T-cell (primary cell): Measurements from ENCODE around the gene KCNIP4. TPM values are rescaled to one million over a fixed set of nuclear protein-coding genes. Genes with fewer than 3 reads are reported as not detected.

ENCODE experiments used
- ATAC-seq, 4 experiments: fragments of 200-7000 bp in 3 of 4; fragments of 150-1000 bp in 1 of 4; cut with Tn5 transposase; replicated peaks in 1 of 4; 1 replicate in 3 of 4; 2 replicates in 1 of 4; pipeline ENCODE4 v1.10.0; 2021; ENCODE audit warnings: moderate library complexity in 3 of 4, mild to moderate bottlenecking in 2 of 4, moderate number of reproducible peaks in 1 of 4
- CTCF ChIA-PET, 2 donors: fragments of 300-600 bp; sonication (Branson Sonifier 250); formaldehyde crosslinking; loops; one replicate each; lab custom pipeline; 2022; ENCODE audit warnings: antibody characterized with exemption in 2 of 2; lab: Charles Lee
- POLR2A ChIA-PET, 2 donors: fragments of 300-600 bp; sonication (Branson Sonifier 250); formaldehyde crosslinking; loops; one replicate each; lab custom pipeline; 2022; ENCODE audit warnings: antibody characterized with exemption in 2 of 2; lab: Charles Lee
- DNase-seq, 35 experiments: peaks; one replicate each; pipeline versions ENCODE4 v3.0.0 to v3.0.0-alpha.2; 2013 to 2023
- H3K27ac ChIP-seq: one replicate; pipeline ENCODE4 v1.5.1; 2013; ENCODE audit warnings: low read length
- H3K27me3 ChIP-seq, 2 experiments: replicated peaks in 1 of 2; 1 replicate in 1 of 2; 2 replicates in 1 of 2; pipeline versions ENCODE4 v1.6.1 to v1.7.0; 2013; ENCODE audit warnings: low read length in 1 of 2, mixed read lengths in 1 of 2; ENCODE audit not compliant: control insufficient read depth in 2 of 2, insufficient read depth in 2 of 2; ENCODE audit errors: extremely low read depth in 1 of 2
- H3K36me3 ChIP-seq, 2 donors: 1 replicate in 1 of 2; 2 replicates in 1 of 2; pipeline versions ENCODE4 v1.6.1 to v1.7.0; 2013; ENCODE audit warnings: low read length in 1 of 2; ENCODE audit not compliant: control insufficient read depth in 2 of 2, insufficient read depth in 1 of 2; ENCODE audit errors: extremely low read depth in 1 of 2
- H3K4me1 ChIP-seq, 2 experiments: 1 replicate in 1 of 2; 2 replicates in 1 of 2; pipeline versions ENCODE4 v1.6.1 to v1.7.0; 2013; ENCODE audit warnings: low read length in 2 of 2, mixed read lengths in 1 of 2; ENCODE audit not compliant: insufficient read depth in 2 of 2, control insufficient read depth in 1 of 2; ENCODE audit errors: extremely low read depth in 1 of 2
- H3K4me3 ChIP-seq, 2 donors: 1 replicate in 1 of 2; 2 replicates in 1 of 2; pipeline versions ENCODE4 v1.5.1 to v1.7.0; 2013; ENCODE audit warnings: mild to moderate bottlenecking in 2 of 2, low read length in 1 of 2, moderate library complexity in 1 of 2; ENCODE audit not compliant: control insufficient read depth in 1 of 2; ENCODE audit errors: extremely low read depth in 1 of 2
- H3K9me3 ChIP-seq: 2 replicates; pipeline ENCODE4 v1.7.0; 2013
- H3K27ac Mint-ChIP-seq, 2 donors: one replicate each; pipeline ENCODE4 v1.8.0; 2020 to 2021; ENCODE audit warnings: mild to moderate bottlenecking in 2 of 2, mixed read lengths in 2 of 2
- H3K27me3 Mint-ChIP-seq, 2 donors: one replicate each; pipeline ENCODE4 v1.8.0; 2021 to 2022; ENCODE audit warnings: mixed read lengths in 2 of 2
- H3K36me3 Mint-ChIP-seq: one replicate; pipeline ENCODE4 v1.8.0; 2021; ENCODE audit warnings: mixed read lengths
- H3K4me1 Mint-ChIP-seq, 3 donors: one replicate each; pipeline ENCODE4 v1.8.0; 2020 to 2022; ENCODE audit warnings: mixed read lengths in 3 of 3, mild to moderate bottlenecking in 1 of 3
- H3K4me3 Mint-ChIP-seq, 3 donors: one replicate each; pipeline ENCODE4 v1.8.0; 2020 to 2022; ENCODE audit warnings: mild to moderate bottlenecking in 3 of 3, mixed read lengths in 3 of 3, moderate library complexity in 3 of 3
- H3K9me3 Mint-ChIP-seq, 3 donors: one replicate each; pipeline ENCODE4 v1.8.0; 2020 to 2022; ENCODE audit warnings: mixed read lengths in 3 of 3
- WGBS: methylation state at CpG from one replicate; pipeline ENCODE4 v1.1.5; 2013; ENCODE audit warnings: missing lambda C conversion rate; ENCODE audit not compliant: insufficient coverage; 5-methylcytosine and 5-hydroxymethylcytosine counted together
- total RNA-seq, 35 experiments: library from RNA in 6 of 35; stranded (reverse) in 6 of 35; fragments of 120-200 nt in 1 of 35; gene quantifications; one replicate each; pipeline versions ENCODE4 v1.2.1 to v1.2.4 and lab custom pipeline; 2013 to 2026

KCNIP4 gene
- total RNA-seq, 5 donors from 2014 or later (not counting 1 experiment from before 2014, with no cell fraction given), result not detected

GRCh38 chr4:20916106-20916505 is 1032.5 kb downstream of the KCNIP4 start:
- H3K36me3 Mint-ChIP-seq, result no peaks in the 10 kb centered on the region
- CTCF ChIA-PET, result no interaction called here

GRCh38 chr4:20904966-20905365 is 1043.6 kb downstream of the KCNIP4 start:
- Mint-ChIP-seq H3K27me3 (no peaks in the 10 kb centered on the region), H3K36me3 (no peaks in the 10 kb centered on the region), H3K9me3 (peaks cover 0 to 3% (median 0%) of the 10 kb centered on the region in 3 donors), H3K4me3 (no peak overlapping the region), H3K27ac (no peak overlapping the region), H3K4me1 (no peaks in the 10 kb centered on the region)
- H3K36me3 ChIP-seq, result no peaks in the 10 kb centered on the region
- DNase-seq, result no peak
- H3K27me3 ChIP-seq, result no peaks in the 10 kb centered on the region
- no peaks in the 10 kb centered on the region for H3K9me3 ChIP-seq
- POLR2A ChIA-PET, result no interaction called here
- CTCF ChIA-PET, result interaction anchor here in 1 of 2 donors (0.7 kb wide), 1 partner anchor 1916 kb away, joined by 3 read pairs; no protein-coding TSS in a partner anchor
- 33% methylated on average over 1 of the region's 3 CpGs for WGBS
- H3K27ac ChIP-seq, result no peak overlapping the region
- no peak overlapping the region for H3K4me3 ChIP-seq
- ATAC-seq, result no peak
- no peaks in the 10 kb centered on the region for H3K4me1 ChIP-seq

More at GRCh38 chr4:20916106-20916505, 1032.5 kb downstream of the KCNIP4 start:
- H3K9me3 Mint-ChIP-seq, result peaks cover 0 to 6% (median 3%) of the 10 kb centered on the region in 3 donors
- H3K27me3 Mint-ChIP-seq, result no peaks in the 10 kb centered on the region
- peak overlapping the region in 2 of 3 donors; percentile 3 to 17 for H3K4me3 Mint-ChIP-seq
- H3K36me3 ChIP-seq, result no peaks in the 10 kb centered on the region
- peaks cover 0 to 2% of the 10 kb centered on the region in 2 experiments for H3K4me1 ChIP-seq
- peak in 19 of 35 experiments; percentile 1 to 43 (median 9) for DNase-seq
- ATAC-seq, result peak in 3 of 4 experiments; percentile 32 to 76 (median 70)
- H3K4me1 Mint-ChIP-seq, result peaks cover 7 to 39% (median 10%) of the 10 kb centered on the region in 3 donors
- no peaks in the 10 kb centered on the region for H3K9me3 ChIP-seq
- WGBS, result no CpG with 5 or more reads among the region's 1 CpG
- no peaks in the 10 kb centered on the region for H3K27me3 ChIP-seq
- H3K4me3 ChIP-seq, result no peak overlapping the region
- H3K27ac ChIP-seq, result no peak overlapping the region
- peak overlapping the region; percentile 18 to 77 for H3K27ac Mint-ChIP-seq
- POLR2A ChIA-PET, result no interaction called here

DNA sequence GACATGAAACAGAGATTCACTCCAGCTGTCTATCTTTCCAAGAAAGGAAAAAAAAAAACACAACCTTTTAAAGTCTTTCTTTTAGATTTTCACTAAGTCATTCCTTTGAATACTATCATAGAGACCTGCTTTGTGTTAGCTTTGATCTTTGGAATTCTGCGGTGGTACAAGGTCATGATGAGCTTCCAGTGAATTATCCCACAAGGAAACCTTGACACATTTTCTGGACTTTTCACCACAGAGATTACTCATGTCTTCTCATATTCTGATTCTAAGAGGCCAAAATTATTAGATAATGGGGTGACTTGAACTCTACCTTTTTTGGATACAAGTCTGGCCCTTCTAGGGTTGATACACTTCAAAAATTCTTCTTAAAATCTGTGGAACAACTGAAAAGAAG is 1046.7 kb downstream of the KCNIP4 start:
- DNase-seq (no peak), ATAC-seq (no peak)
- no peaks in the 10 kb centered on the region for H3K36me3 ChIP-seq
- POLR2A ChIA-PET, result no interaction called here
- Mint-ChIP-seq H3K36me3 (no peaks in the 10 kb centered on the region), H3K9me3 (peaks cover 0 to 9% (median 0%) of the 10 kb centered on the region in 3 donors), H3K4me1 (peaks cover 0 to 5% (median 0%) of the 10 kb centered on the region in 3 donors), H3K27me3 (no peaks in the 10 kb centered on the region), H3K27ac (no peak overlapping the region), H3K4me3 (no peak overlapping the region)
- no CpG with 5 or more reads among the region's 1 CpG for WGBS
- H3K27me3 ChIP-seq, result no peaks in the 10 kb centered on the region
- H3K9me3 ChIP-seq, result no peaks in the 10 kb centered on the region
- H3K4me1 ChIP-seq, result no peaks in the 10 kb centered on the region
- H3K4me3 ChIP-seq, result no peak overlapping the region
- CTCF ChIA-PET, result interaction anchor here in 1 of 2 donors (0.7 kb wide), 1 partner anchor 52 kb away, joined by 4 read pairs; no protein-coding TSS in a partner anchor
- no peak overlapping the region for H3K27ac ChIP-seq

GRCh38 chr4:20899591-20899990 is 1049.0 kb downstream of the KCNIP4 start:
- H3K9me3 ChIP-seq, result no peaks in the 10 kb centered on the region
- ATAC-seq (no peak), DNase-seq (no peak)
- ChIA-PET POLR2A (no interaction called here), CTCF (no interaction called here)
- H3K4me1 Mint-ChIP-seq, result peaks cover 0 to 8% (median 0%) of the 10 kb centered on the region in 3 donors
- no peak overlapping the region for H3K4me3 ChIP-seq
- peaks cover 0 to 9% (median 0%) of the 10 kb centered on the region in 3 donors for H3K9me3 Mint-ChIP-seq
- H3K36me3 Mint-ChIP-seq, result no peaks in the 10 kb centered on the region
- H3K27ac Mint-ChIP-seq, result no peak overlapping the region
- no peaks in the 10 kb centered on the region for H3K27me3 Mint-ChIP-seq
- H3K36me3 ChIP-seq, result no peaks in the 10 kb centered on the region
- no peaks in the 10 kb centered on the region for H3K27me3 ChIP-seq
- H3K4me3 Mint-ChIP-seq, result no peak overlapping the region
- H3K27ac ChIP-seq, result no peak overlapping the region
- H3K4me1 ChIP-seq, result no peaks in the 10 kb centered on the region

GRCh38 chr4:20895988-20896387 is 1052.6 kb downstream of the KCNIP4 start:
- POLR2A ChIA-PET, result no interaction called here
- no peaks in the 10 kb centered on the region for H3K36me3 ChIP-seq
- H3K4me3 Mint-ChIP-seq, result no peak overlapping the region
- H3K9me3 Mint-ChIP-seq, result peaks cover 0 to 7% (median 5%) of the 10 kb centered on the region in 3 donors
- WGBS, result no CpG with 5 or more reads among the region's 2 CpGs
- no peaks in the 10 kb centered on the region for H3K4me1 ChIP-seq
- H3K27me3 ChIP-seq, result no peaks in the 10 kb centered on the region
- H3K9me3 ChIP-seq, result no peaks in the 10 kb centered on the region
- ATAC-seq (no peak), DNase-seq (no peak)
- H3K27ac Mint-ChIP-seq, result no peak overlapping the region
- peaks cover 0 to 8% (median 0%) of the 10 kb centered on the region in 3 donors for H3K4me1 Mint-ChIP-seq
- H3K36me3 Mint-ChIP-seq, result no peaks in the 10 kb centered on the region
- CTCF ChIA-PET, result no interaction called here
- H3K27me3 Mint-ChIP-seq, result no peaks in the 10 kb centered on the region
- H3K27ac ChIP-seq, result no peak overlapping the region
- H3K4me3 ChIP-seq, result no peak overlapping the region

DNA sequence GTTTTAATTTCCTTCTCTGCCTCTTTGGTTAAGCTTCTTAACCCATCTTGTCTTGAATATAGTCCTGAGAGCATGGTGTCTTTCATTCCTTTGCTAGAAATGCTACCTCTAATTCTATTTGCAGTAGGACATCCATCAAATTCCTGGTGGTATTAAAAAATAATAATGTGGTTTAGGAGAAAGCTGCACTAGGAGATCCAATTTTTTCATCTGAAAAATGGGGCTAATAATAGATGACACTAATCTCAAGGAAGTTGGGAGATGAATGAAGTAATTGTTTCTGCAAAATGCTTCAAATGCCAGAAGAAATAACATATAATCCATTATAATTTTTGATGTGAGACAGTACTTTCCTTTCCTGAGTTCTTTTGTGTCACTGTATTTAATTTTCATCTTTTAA is 1053.4 kb downstream of the KCNIP4 start:
- peaks cover 0 to 8% (median 0%) of the 10 kb centered on the region in 3 donors for H3K4me1 Mint-ChIP-seq

More for the DNA sequence above, 1053.4 kb downstream of the KCNIP4 start:
- Mint-ChIP-seq H3K27ac (no peak overlapping the region), H3K27me3 (no peaks in the 10 kb centered on the region), H3K9me3 (peaks cover 0 to 10% (median 5%) of the 10 kb centered on the region in 3 donors), H3K4me3 (no peak overlapping the region), H3K36me3 (no peaks in the 10 kb centered on the region)
- no peaks in the 10 kb centered on the region for H3K9me3 ChIP-seq
- H3K27ac ChIP-seq, result no peak overlapping the region
- ChIA-PET CTCF (no interaction called here), POLR2A (no interaction called here)
- H3K4me3 ChIP-seq, result no peak overlapping the region
- no peaks in the 10 kb centered on the region for H3K36me3 ChIP-seq
- no peak for ATAC-seq
- H3K4me1 ChIP-seq, result no peaks in the 10 kb centered on the region
- DNase-seq, result no peak
- H3K27me3 ChIP-seq, result no peaks in the 10 kb centered on the region
